ENCODE results near the gene PROM1.

GRCh38 chr4:16011173-16011572 lies 72.7 kb downstream of the PROM1 start:
- TF ChIP-seq CTCF (IDR thresholded peaks at IDR 0.05): no peak
- TF ChIP-seq EZH2 (IDR thresholded peaks at IDR 0.05): no peak
- TF ChIP-seq EZH2phosphoT487 (IDR thresholded peaks at IDR 0.05): no peak

All from neural progenitor cell (in vitro differentiated cells).